CD4-positive, alpha-beta T cell (primary cell): ENCODE results near the gene BAK1. TPM values are rescaled to one million over a fixed set of nuclear protein-coding genes. Genes with fewer than 3 reads are reported as not detected.
A peak's percentile ranks its signal among the peaks of the same experiment; 100 is the strongest.

Source experiments
- ATAC-seq: fragments of 200-7000 bp; cut with Tn5 transposase; one replicate; pipeline ENCODE4 v1.10.0; 2022; ENCODE audit warnings: mild to moderate bottlenecking; ENCODE audit not compliant: poor library complexity
- CTCF ChIA-PET: fragments of 350-600 bp; sonication (Branson Sonifier 250); formaldehyde crosslinking; loops from one replicate; lab custom pipeline; 2021; ENCODE audit warnings: antibody characterized with exemption, inconsistent platforms; lab: Charles Lee
- POLR2A ChIA-PET: fragments of 350-600 bp; sonication (Branson Sonifier 250); formaldehyde crosslinking; loops from one replicate; lab custom pipeline; 2021; ENCODE audit warnings: antibody characterized with exemption, inconsistent platforms; lab: Charles Lee
- DNase-seq, 14 experiments: peaks; one replicate each; pipeline ENCODE4 v3.0.0-alpha.2; 2013 to 2020; ENCODE audit warnings: mixed read lengths in 2 of 14
- H3K27ac ChIP-seq, 2 donors: one replicate each; pipeline versions ENCODE4 v1.5.1 to v1.7.0; 2013; ENCODE audit warnings: low read length in 2 of 2, low read depth in 1 of 2, mild to moderate bottlenecking in 1 of 2
- H3K27me3 ChIP-seq, 2 experiments: 1 replicate in 1 of 2; 2 replicates in 1 of 2; pipeline versions ENCODE4 v1.6.1 to v1.7.0; 2013; ENCODE audit warnings: low read length in 2 of 2, control low read depth in 1 of 2, mild to moderate bottlenecking in 1 of 2, moderate library complexity in 1 of 2; ENCODE audit not compliant: insufficient read depth in 2 of 2, control insufficient read depth in 1 of 2
- H3K36me3 ChIP-seq: one replicate; pipeline ENCODE4 v1.6.1; 2013; ENCODE audit warnings: low read length, control low read depth; ENCODE audit not compliant: insufficient read depth
- H3K4me1 ChIP-seq: one replicate; pipeline ENCODE4 v1.6.1; 2013; ENCODE audit warnings: low read length, control low read depth; ENCODE audit not compliant: insufficient read depth
- H3K4me3 ChIP-seq: one replicate; pipeline ENCODE4 v1.5.1; 2013; ENCODE audit warnings: mild to moderate bottlenecking, low read length, moderate library complexity
- H3K9me3 ChIP-seq, 2 experiments: 1 replicate in 1 of 2; 2 replicates in 1 of 2; pipeline versions ENCODE4 v1.6.1 to v1.7.0; 2013; ENCODE audit warnings: low read length in 2 of 2, mild to moderate bottlenecking in 2 of 2, control low read depth in 1 of 2, moderate library complexity in 1 of 2; ENCODE audit not compliant: control insufficient read depth in 1 of 2, insufficient read depth in 1 of 2
- H3K27ac Mint-ChIP-seq: one replicate; pipeline ENCODE4 v1.8.0; 2020; ENCODE audit warnings: mixed read lengths
- H3K27me3 Mint-ChIP-seq: one replicate; pipeline ENCODE4 v1.8.0; 2021; ENCODE audit warnings: mixed read lengths
- H3K36me3 Mint-ChIP-seq: one replicate; pipeline ENCODE4 v1.8.0; 2021; ENCODE audit warnings: low read depth, mixed read lengths
- H3K4me1 Mint-ChIP-seq: one replicate; pipeline ENCODE4 v1.8.0; 2021; ENCODE audit warnings: low read depth, mixed read lengths
- H3K4me3 Mint-ChIP-seq: one replicate; pipeline ENCODE4 v1.8.0; 2020; ENCODE audit warnings: mild to moderate bottlenecking, mixed read lengths
- H3K9me3 Mint-ChIP-seq: one replicate; pipeline ENCODE4 v1.8.0; 2020; ENCODE audit warnings: mixed read lengths
- intact Hi-C, 2 experiments: fragments of 100-400 bp; cut with DNase I in 1 of 2; cut with micrococcal nuclease in 1 of 2; formaldehyde crosslinking; loops; one replicate each; pipeline versions ENCODE4 v1.15.1 to v1.9.0; 2023 to 2025; cut with DNase I, micrococcal nuclease
- total RNA-seq, 174 experiments: library from RNA in 2 of 174; stranded (reverse) in 2 of 174; gene quantifications; one replicate each; pipeline ENCODE4 v1.2.3 and lab custom pipeline; 2021 to 2026
- TF ChIP-seq, protein P1 (sequence below): fragments of 200-600 bp; IDR thresholded peaks from one replicate; pipeline ENCODE4 v1.8.0; 2022; ENCODE audit warnings: antibody characterized with exemption, mild to moderate bottlenecking

Gene BAK1
- total RNA-seq, 2 experiments from 2014 or later = 38.3 to 40.8 TPM

DNA sequence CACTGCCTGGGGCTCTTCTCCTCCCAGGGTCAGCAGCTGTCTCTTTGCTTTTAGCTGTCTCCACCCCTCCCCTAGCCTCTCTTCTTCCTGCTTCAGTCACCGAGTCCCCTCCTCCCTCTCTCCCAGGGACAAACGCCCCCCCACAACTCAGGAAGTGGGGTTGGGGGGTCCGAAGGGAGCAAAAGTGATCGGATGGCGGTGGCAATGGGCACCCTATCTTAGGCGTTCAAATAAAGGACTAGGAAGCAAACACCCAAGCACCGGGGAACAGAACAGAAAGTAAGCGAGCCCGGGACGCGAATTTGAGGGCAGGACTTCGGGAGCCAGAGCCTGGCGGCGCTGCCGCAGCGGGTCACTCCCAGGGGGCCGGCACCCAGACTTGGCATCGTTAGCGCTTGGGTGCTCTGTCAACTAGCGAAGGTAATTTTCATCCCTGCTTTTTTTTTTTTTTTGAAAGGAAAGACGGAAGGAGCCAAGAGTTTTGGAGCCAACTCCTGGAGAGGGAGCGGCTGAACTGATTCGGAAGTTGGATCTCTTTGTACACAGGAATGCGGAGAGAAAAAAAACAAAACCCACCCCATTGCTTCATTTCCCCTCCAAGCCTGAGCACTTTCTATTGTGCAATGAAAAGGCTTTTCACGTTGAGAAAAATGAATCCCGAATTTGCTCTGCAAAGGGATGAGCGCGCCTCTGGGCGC, 40.2 kb upstream of the BAK1 start:
- ChIA-PET POLR2A (interaction anchor here (0.8 to 3.1 kb wide), 17 partner anchors 9 to 1268 kb away, joined by 3 to 22 read pairs (median 10); partner anchors contain the start of genes B3GALT4, BAK1, LEMD2 and TAF11), CTCF (interaction anchor here (1.0 to 1.4 kb wide), 6 partner anchors 28 to 372 kb away, joined by 3 to 5 read pairs (median 4); partner anchors contain the start of genes BAK1 and UQCC2)
- Mint-ChIP-seq H3K9me3 (no peaks in the 10 kb centered on the region), H3K4me3 (peak overlapping the region; percentile 95), H3K36me3 (peaks cover 32% of the 10 kb centered on the region), H3K4me1 (peaks cover 42% of the 10 kb centered on the region), H3K27me3 (no peaks in the 10 kb centered on the region), H3K27ac (peak overlapping the region; percentile 83)
- intact Hi-C loops = loop anchor here (2.0 to 5.0 kb wide), 2 partner anchors 14 to 72 kb away; no protein-coding TSS in a partner anchor
- H3K27ac ChIP-seq = peak overlapping the region; percentile 12 to 30
- peaks cover 53% of the 10 kb centered on the region for H3K4me1 ChIP-seq
- peak overlapping the region; percentile 60 for H3K4me3 ChIP-seq
- no peak for ATAC-seq
- H3K27me3 ChIP-seq = no peaks in the 10 kb centered on the region
- H3K36me3 ChIP-seq = peaks cover 9% of the 10 kb centered on the region
- TF ChIP-seq, protein P1, sequence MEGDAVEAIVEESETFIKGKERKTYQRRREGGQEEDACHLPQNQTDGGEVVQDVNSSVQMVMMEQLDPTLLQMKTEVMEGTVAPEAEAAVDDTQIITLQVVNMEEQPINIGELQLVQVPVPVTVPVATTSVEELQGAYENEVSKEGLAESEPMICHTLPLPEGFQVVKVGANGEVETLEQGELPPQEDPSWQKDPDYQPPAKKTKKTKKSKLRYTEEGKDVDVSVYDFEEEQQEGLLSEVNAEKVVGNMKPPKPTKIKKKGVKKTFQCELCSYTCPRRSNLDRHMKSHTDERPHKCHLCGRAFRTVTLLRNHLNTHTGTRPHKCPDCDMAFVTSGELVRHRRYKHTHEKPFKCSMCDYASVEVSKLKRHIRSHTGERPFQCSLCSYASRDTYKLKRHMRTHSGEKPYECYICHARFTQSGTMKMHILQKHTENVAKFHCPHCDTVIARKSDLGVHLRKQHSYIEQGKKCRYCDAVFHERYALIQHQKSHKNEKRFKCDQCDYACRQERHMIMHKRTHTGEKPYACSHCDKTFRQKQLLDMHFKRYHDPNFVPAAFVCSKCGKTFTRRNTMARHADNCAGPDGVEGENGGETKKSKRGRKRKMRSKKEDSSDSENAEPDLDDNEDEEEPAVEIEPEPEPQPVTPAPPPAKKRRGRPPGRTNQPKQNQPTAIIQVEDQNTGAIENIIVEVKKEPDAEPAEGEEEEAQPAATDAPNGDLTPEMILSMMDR = no peak
- DNase-seq = peak in 7 of 14 experiments; percentile 15 to 66 (median 48)
- no peaks in the 10 kb centered on the region for H3K9me3 ChIP-seq

DNA sequence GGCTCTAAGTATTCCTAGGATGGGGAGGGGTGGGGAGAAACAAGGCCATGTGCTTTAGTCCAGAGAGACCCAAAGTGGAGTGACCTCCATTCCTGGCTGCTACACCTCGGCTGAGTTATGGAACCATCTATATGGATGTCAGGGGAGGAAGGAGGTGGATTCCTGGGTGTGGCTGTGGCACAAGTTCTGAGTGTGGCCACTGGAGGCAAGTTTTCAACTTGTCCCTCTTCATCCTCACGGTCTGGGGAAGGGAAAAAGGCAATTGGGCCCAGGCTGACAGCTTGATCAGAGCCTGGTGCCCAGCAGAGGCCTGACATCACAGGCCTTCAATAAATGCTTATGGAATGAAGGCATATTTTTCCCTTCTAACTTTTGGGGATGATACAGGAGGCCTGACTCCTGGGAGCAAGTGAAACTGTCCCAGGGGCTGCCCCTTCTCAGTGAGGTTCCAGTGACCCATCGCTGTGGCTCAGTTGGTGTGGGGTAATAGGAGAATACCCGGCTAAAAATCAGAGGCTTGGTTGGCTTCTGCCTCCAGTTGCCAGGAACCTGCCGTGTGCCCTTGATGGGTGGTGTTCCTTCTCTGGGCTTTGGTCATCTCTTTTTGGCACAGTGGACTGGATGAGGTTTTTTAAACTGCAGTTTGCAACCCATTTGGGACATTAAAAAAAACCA, 39.2 kb upstream of the BAK1 start:
- H3K4me1 Mint-ChIP-seq = peaks cover 35% of the 10 kb centered on the region
- CTCF ChIA-PET = interaction anchor here (1.1 to 1.4 kb wide), 2 partner anchors 29 to 92 kb away, joined by 3 read pairs; partner anchors contain the start of gene UQCC2

DNA sequence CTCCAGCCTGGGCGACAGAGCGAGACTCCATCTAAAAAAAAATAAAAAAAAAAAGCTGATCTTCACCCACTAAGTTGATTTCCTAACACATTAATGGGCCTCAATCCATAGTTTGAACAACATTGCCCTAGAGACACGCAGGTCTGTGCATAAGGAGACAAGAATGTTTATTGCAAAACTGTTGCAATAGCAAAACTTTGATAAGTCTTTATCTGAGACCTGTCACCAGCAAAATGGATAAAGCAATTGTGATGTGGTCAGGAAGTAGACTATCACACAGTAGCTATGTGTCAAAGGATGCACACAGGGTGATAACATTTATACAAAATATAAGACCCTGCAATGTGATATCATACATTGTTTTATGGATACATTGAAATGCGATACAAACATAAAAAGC, 36.8 kb upstream of the BAK1 start:
- H3K9me3 ChIP-seq = peaks cover 0 to 5% of the 10 kb centered on the region in 2 experiments
- Mint-ChIP-seq H3K4me1 (peaks cover 12% of the 10 kb centered on the region), H3K4me3 (no peak overlapping the region), H3K27ac (no peak overlapping the region), H3K9me3 (no peaks in the 10 kb centered on the region), H3K27me3 (no peaks in the 10 kb centered on the region), H3K36me3 (peaks cover 10% of the 10 kb centered on the region)
- intact Hi-C loops = no loop called here
- H3K27ac ChIP-seq = no peak overlapping the region
- H3K4me3 ChIP-seq = no peak overlapping the region
- peak in 1 of 14 experiments; percentile 31 for DNase-seq
- ChIA-PET POLR2A (no interaction called here), CTCF (interaction anchor here (0.6 kb wide), 1 partner anchor 37 kb away, joined by 3 read pairs; the partner anchor contains the start of gene BAK1)
- H3K4me1 ChIP-seq = peaks cover 22% of the 10 kb centered on the region
- no peaks in the 10 kb centered on the region for H3K36me3 ChIP-seq
- TF ChIP-seq, protein P1 = no peak
- no peaks in the 10 kb centered on the region for H3K27me3 ChIP-seq
- no peak for ATAC-seq

More for the DNA sequence above, 39.2 kb upstream of the BAK1 start:
- Histone ChIP-seq H3K36me3 (peaks cover 4% of the 10 kb centered on the region), H3K4me1 (peaks cover 46% of the 10 kb centered on the region), H3K9me3 (no peaks in the 10 kb centered on the region), H3K27ac (peak overlapping the region in 1 of 2 donors; percentile 13), H3K27me3 (no peaks in the 10 kb centered on the region), H3K4me3 (no peak overlapping the region)
- no peak for DNase-seq
- no peak for ATAC-seq
- peaks cover 30% of the 10 kb centered on the region for H3K36me3 Mint-ChIP-seq
- TF ChIP-seq, protein P1 = no peak
- peak overlapping the region; percentile 95 for H3K4me3 Mint-ChIP-seq
- POLR2A ChIA-PET = interaction anchor here (0.9 to 1.4 kb wide), 3 partner anchors 13 to 75 kb away, joined by 3 read pairs; no protein-coding TSS in a partner anchor
- H3K27me3 Mint-ChIP-seq = no peaks in the 10 kb centered on the region
- intact Hi-C loops = no loop called here
- no peaks in the 10 kb centered on the region for H3K9me3 Mint-ChIP-seq
- peak overlapping the region; percentile 83 for H3K27ac Mint-ChIP-seq
